ENCODE data around the gene STON1.

DNA sequence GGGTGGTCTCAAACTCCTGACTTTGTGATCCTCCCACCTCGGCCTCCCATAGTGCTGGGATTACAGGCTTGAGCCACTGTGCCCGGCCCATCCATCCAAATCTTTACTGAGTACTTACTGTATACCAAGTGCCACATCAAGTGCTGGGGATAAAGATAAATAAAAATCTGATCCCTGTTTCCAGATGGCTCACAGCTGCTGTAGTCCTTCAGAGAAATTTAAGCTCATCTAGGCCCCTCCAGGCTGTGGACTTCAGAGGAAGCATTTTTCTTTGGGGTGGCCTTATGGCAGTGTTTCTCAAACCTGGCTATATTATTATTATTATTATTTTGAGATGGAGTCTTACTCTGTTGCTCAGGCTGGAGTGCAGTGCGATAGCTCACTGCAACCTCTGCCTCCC, 54.0 kb downstream of the STON1 start:
- TF ChIP-seq GATA2 (IDR thresholded peaks at IDR 0.05; ENCODE audit: low read depth, low read length) (no peak), GATA3 (IDR thresholded peaks at IDR 0.05; ENCODE audit: low read depth, low read length) (no peak)
